HL-60 (cell line): ENCODE results near the gene SATB2.

Source experiments
- DNase-seq, 2 experiments: peaks; one replicate each; pipeline ENCODE4 v3.0.0-alpha.2; 2010 to 2020; ENCODE audit warnings: low read depth in 1 of 2, low spot score in 1 of 2
- H3K27ac ChIP-seq: fragments of 250-450 bp; sonication (Bioruptor Pico); replicated peaks from 2 replicates; pipeline ENCODE4 v1.5.1; 2020; ENCODE audit warnings: mild to moderate bottlenecking, moderate library complexity
- H3K27me3 ChIP-seq: fragments of 250-450 bp; sonication (Bioruptor Pico); 2 replicates; pipeline ENCODE4 v1.5.1; 2021; ENCODE audit warnings: mild to moderate bottlenecking, moderate library complexity; ENCODE audit not compliant: insufficient read depth, poor library complexity, severe bottlenecking
- H3K4me3 ChIP-seq: replicated peaks from 2 replicates; pipeline ENCODE4 v1.5.1; 2011; ENCODE audit warnings: mild to moderate bottlenecking, control low read depth, low read length; ENCODE audit not compliant: insufficient read depth
- GABPA ChIP-seq: IDR thresholded peaks from 2 replicates; pipeline ENCODE4 v1.6.1; 2012; ENCODE audit warnings: low read depth
- POLR2AphosphoS5 ChIP-seq: IDR thresholded peaks from 2 replicates; pipeline ENCODE4 v1.6.1; 2012; ENCODE audit warnings: low read depth
- REST ChIP-seq: IDR thresholded peaks from 2 replicates; pipeline ENCODE4 v1.6.1; 2012; ENCODE audit warnings: low read depth; ENCODE audit not compliant: insufficient replicate concordance
- SPI1 ChIP-seq: IDR thresholded peaks from 2 replicates; pipeline ENCODE4 v1.6.1; 2012; ENCODE audit warnings: low read depth, mild to moderate bottlenecking, borderline replicate concordance
- TF ChIP-seq, protein P1 (sequence below): IDR thresholded peaks from one replicate; pipeline ENCODE4 v1.5.1; 2011; ENCODE audit warnings: low read length, control low read depth, inconsistent platforms; ENCODE audit not compliant: insufficient read depth

SATB2 gene

GRCh38 chr2:199470672-199471442 is 13.1 kb upstream of the SATB2 start:
- Histone ChIP-seq H3K4me3 (no peak overlapping the region; the same call in 1 of the 2 replicates), H3K27ac (no peak overlapping the region), H3K27me3 (peaks cover 29% of the 10 kb centered on the region)
- DNase-seq = no peak
- no peak for TF ChIP-seq REST
- TF ChIP-seq, protein P1, sequence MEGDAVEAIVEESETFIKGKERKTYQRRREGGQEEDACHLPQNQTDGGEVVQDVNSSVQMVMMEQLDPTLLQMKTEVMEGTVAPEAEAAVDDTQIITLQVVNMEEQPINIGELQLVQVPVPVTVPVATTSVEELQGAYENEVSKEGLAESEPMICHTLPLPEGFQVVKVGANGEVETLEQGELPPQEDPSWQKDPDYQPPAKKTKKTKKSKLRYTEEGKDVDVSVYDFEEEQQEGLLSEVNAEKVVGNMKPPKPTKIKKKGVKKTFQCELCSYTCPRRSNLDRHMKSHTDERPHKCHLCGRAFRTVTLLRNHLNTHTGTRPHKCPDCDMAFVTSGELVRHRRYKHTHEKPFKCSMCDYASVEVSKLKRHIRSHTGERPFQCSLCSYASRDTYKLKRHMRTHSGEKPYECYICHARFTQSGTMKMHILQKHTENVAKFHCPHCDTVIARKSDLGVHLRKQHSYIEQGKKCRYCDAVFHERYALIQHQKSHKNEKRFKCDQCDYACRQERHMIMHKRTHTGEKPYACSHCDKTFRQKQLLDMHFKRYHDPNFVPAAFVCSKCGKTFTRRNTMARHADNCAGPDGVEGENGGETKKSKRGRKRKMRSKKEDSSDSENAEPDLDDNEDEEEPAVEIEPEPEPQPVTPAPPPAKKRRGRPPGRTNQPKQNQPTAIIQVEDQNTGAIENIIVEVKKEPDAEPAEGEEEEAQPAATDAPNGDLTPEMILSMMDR = no peak
- no peak for TF ChIP-seq GABPA
- TF ChIP-seq SPI1 = no peak
- no peak for TF ChIP-seq POLR2AphosphoS5

DNA sequence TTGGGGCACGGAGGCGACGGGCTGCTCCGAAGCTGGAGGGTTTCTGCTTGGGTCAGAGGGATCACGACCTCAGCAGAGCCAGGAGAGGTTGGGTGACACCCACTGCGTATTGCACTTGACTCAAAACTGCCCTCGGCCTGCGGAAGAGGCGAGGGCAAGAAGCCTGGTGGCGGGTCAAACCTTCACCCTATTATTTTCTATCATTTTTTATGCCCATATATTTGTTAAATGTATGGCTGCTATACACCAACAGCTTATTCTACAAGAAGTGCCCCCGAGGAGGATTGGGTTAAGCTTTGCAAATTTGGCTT is 12.6 kb upstream of the SATB2 start:
- Histone ChIP-seq H3K27me3 (peaks cover 34% of the 10 kb centered on the region), H3K4me3 (no peak overlapping the region), H3K27ac (no peak overlapping the region)
- no peak for DNase-seq
- TF ChIP-seq REST (no peak), GABPA (no peak), POLR2AphosphoS5 (no peak)
- TF ChIP-seq, protein P1 = no peak

DNA sequence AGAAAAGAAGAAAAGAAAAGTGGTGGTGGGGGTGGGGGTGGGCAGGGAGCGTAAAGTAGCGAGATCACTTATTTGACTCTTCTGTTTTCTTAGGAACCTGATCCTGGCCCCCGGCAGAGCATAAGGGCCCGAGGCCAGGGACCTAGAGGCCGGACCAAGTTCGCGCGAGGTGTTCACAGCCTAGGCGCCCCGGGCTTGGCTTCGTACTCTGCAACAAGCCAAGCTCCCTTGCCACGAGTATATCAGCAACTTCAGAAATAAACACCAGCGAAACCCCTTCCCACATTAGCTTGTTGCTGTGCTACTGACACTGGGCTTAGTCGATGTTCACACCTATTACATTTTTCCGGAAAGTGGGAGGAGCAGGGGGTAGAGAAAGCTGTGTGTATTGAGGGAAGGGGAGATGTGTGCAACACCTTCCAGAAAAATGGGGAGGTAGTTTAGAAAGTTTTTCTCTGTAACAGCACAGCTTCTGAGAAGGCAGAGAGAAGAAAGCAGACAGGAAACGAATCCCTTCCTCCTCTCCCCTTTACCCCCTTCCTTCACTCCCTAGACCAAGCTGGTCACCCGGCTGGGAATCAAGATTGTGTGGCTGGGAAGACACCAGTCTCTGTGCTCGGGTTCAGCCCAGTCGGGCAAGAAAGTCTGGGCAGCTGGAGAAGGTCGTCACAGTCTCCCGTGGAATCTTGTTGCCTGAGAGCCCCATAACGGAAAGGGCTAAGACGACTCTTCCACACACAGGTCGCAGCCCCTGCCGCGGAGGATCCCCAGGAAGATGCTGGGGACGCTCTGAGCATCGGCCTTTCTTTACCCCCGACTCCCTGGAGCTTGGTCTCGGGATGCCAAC is 12.0 kb upstream of the SATB2 start:
- DNase-seq = no peak
- Histone ChIP-seq H3K4me3 (no peak overlapping the region), H3K27me3 (peaks cover 40% of the 10 kb centered on the region), H3K27ac (no peak overlapping the region)
- no peak for TF ChIP-seq REST
- no peak for TF ChIP-seq SPI1
